ENCODE results near the gene TPM2. TPM values are rescaled to one million over a fixed set of nuclear protein-coding genes. Genes with fewer than 3 reads are reported as not detected.

Gene TPM2
- total and polyA plus RNA-seq, 4 experiments from 2014 or later, result 0.79 to 79.6 (median 72.6) TPM; not detected in 1

DNA sequence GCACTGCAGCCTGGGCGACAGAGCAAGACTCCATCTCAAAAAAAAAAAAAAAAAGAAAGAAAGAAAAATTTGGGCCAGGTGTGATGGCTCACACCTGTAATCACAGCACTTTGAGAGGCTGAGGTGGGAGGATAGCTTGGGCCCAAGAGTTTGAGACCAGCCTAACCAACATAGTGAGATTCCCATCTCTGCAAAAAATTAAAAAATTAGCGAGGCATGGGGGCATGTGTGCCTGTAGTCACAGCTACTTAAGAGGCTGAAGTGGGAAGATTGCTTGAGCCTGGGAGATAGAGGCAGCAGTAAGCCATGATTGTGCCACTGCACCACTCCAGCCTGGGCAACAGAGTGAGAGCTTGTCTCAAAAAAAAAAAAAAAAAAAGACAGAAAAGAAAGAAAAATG lies 36.1 kb downstream of the TPM2 start:
- Mint-ChIP-seq H3K4me1 (peaks cover 32 to 79% (median 49%) of the 10 kb centered on the region in 4 donors), H3K27ac (peak overlapping the region in 6 of 7 donors; percentile 22 to 100 (median 76)), H3K36me3 (peaks cover 2 to 20% of the 10 kb centered on the region in 2 donors), H3K4me3 (no peak overlapping the region), H3K9me3 (peaks cover 0 to 8% (median 4%) of the 10 kb centered on the region in 8 donors), H3K27me3 (peaks cover 2 to 4% of the 10 kb centered on the region in 2 donors)
- peaks cover 52% of the 10 kb centered on the region for H3K4me1 ChIP-seq (ENCODE audit: insufficient read depth, low read length)
- DNase-seq, result no peak
- H3K4me3 ChIP-seq (ENCODE audit: low read length in 2 of 2), result no peak overlapping the region
- intact Hi-C loops (cut with micrococcal nuclease), result no loop called here
- POLR2A ChIA-PET (ENCODE audit: partially characterized antibody), result interaction anchor here (2.0 kb wide), 1 partner anchor 11 kb away, joined by 4 read pairs; the partner anchor contains the start of gene ARHGEF39
- H3K27me3 ChIP-seq (ENCODE audit: insufficient read depth, low read length), result no peaks in the 10 kb centered on the region
- CTCF ChIA-PET (ENCODE audit: partially characterized antibody), result interaction anchor here (2.1 to 19.4 kb wide), 4 partner anchors 38 to 76 kb away, joined by 7 to 339 read pairs (median 197); partner anchors contain the start of genes CD72, CREB3, TLN1 and TPM2
- no peaks in the 10 kb centered on the region for H3K36me3 ChIP-seq (ENCODE audit: insufficient read depth, low read length)
- H3K9me3 ChIP-seq (ENCODE audit: control insufficient read depth in 1 of 2, low read length in 2 of 2), result no peaks in the 10 kb centered on the region
- H3K27ac ChIP-seq (ENCODE audit: low read depth, low read length), result no peak overlapping the region

- Histone ChIP-seq H3K36me3 (ENCODE audit: insufficient read depth, low read length) (no peaks in the 10 kb centered on the region), H3K4me1 (ENCODE audit: insufficient read depth, low read length) (peaks cover 59% of the 10 kb centered on the region), H3K27ac (ENCODE audit: low read depth, low read length) (no peak overlapping the region), H3K9me3 (ENCODE audit: control insufficient read depth in 1 of 2, low read length in 2 of 2) (no peaks in the 10 kb centered on the region), H3K27me3 (ENCODE audit: insufficient read depth, low read length) (no peaks in the 10 kb centered on the region), H3K4me3 (ENCODE audit: low read length in 2 of 2) (no peak overlapping the region)
- ChIA-PET CTCF (ENCODE audit: partially characterized antibody) (interaction anchor here (10.7 to 19.4 kb wide), 3 partner anchors 10 to 77 kb away, joined by 145 to 260 read pairs (median 249); partner anchors contain the start of genes ARHGEF39, CCDC107, CD72 and CREB3), POLR2A (ENCODE audit: partially characterized antibody) (interaction anchor here (2.0 to 9.7 kb wide), 2 partner anchors 12 to 40 kb away, joined by 4 to 159 read pairs; partner anchors contain the start of genes ARHGEF39 and TPM2)
- intact Hi-C loops (cut with micrococcal nuclease), result no loop called here
- peaks cover 0 to 6% (median 2%) of the 10 kb centered on the region in 8 donors for H3K9me3 Mint-ChIP-seq
- H3K27ac Mint-ChIP-seq, result peak overlapping the region in 5 of 7 donors; percentile 51 to 89 (median 53)
- DNase-seq, result no peak
- H3K4me1 Mint-ChIP-seq, result peaks cover 38 to 79% (median 56%) of the 10 kb centered on the region in 4 donors
- H3K4me3 Mint-ChIP-seq, result no peak overlapping the region
- H3K36me3 Mint-ChIP-seq, result peaks cover 5 to 23% of the 10 kb centered on the region in 2 donors
- peaks cover under 1 to 2% of the 10 kb centered on the region in 2 donors for H3K27me3 Mint-ChIP-seq
These were observed 36.9 kb downstream of the TPM2 start for GRCh38 chr9:35652829-35653209.

DNA sequence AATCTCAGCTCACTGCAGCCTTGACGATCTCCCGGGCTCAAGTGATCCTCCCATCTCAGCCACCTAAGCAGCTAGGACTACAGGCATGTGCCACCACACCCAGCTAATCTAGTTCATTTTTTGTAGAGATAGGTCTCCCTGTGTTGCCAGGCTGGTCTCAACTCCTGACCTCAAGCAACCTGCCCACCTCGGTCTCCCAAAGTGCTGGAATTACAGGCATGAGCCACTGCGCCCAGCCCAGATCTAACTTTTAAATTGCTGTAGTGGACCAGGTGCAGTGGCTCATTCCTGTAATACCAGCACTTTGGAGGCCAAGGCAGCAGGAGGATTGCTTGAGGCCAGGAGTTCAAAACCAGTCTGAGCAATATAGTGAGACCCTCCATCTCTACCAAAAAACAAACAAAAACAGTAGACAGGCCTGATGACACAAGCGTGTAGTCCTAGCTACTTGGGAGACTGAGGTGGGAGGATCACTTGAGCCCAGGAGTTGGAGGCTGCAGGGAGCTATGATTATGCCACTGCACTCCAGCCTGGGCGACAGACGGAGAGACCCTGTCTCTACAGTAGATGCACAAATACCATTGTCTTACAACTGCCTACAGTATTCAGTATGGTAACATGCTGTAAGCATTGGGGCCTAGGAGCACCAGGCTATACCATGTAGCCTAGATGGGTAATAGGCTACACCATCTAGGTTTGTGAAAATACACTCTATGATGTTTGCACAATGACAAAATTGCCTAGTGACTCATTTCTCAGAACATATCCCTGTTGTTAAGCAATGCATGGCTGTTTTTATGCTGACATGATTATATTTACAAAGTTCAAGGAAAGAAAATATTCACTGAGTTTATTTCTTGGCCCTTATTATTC lies 37.5 kb downstream of the TPM2 start:
- POLR2A ChIA-PET (ENCODE audit: partially characterized antibody), result interaction anchor here (2.0 to 10.7 kb wide), 5 partner anchors 8 to 48 kb away, joined by 4 to 420 read pairs (median 148); partner anchors contain the start of genes ARHGEF39, CCDC107, CD72 and RMRP
- H3K27me3 Mint-ChIP-seq, result no peaks in the 10 kb centered on the region
- peaks cover 5 to 20% of the 10 kb centered on the region in 2 donors for H3K36me3 Mint-ChIP-seq
- intact Hi-C loops (cut with micrococcal nuclease), result no loop called here
- no peak for DNase-seq
- Histone ChIP-seq H3K9me3 (ENCODE audit: control insufficient read depth in 1 of 2, low read length in 2 of 2) (no peaks in the 10 kb centered on the region), H3K27ac (ENCODE audit: low read depth, low read length) (peak overlapping the region; percentile 29), H3K27me3 (ENCODE audit: insufficient read depth, low read length) (no peaks in the 10 kb centered on the region), H3K4me1 (ENCODE audit: insufficient read depth, low read length) (peaks cover 59% of the 10 kb centered on the region), H3K36me3 (ENCODE audit: insufficient read depth, low read length) (no peaks in the 10 kb centered on the region), H3K4me3 (ENCODE audit: low read length in 2 of 2) (no peak overlapping the region)
- H3K4me3 Mint-ChIP-seq, result peak overlapping the region; percentile 63 to 98 (median 93)
- peaks cover 0 to 2% (median 0%) of the 10 kb centered on the region in 8 donors for H3K9me3 Mint-ChIP-seq
- peaks cover 41 to 79% (median 57%) of the 10 kb centered on the region in 4 donors for H3K4me1 Mint-ChIP-seq
- CTCF ChIA-PET (ENCODE audit: partially characterized antibody), result interaction anchor here (7.9 to 19.4 kb wide), 4 partner anchors 11 to 78 kb away, joined by 145 to 260 read pairs (median 197); partner anchors contain the start of genes ARHGEF39, CCDC107, CD72 and CREB3
- H3K27ac Mint-ChIP-seq, result peak overlapping the region; percentile 78 to 99 (median 96)

GRCh38 chr9:35650341-35651158 lies 39.2 kb downstream of the TPM2 start, which contains the start of gene SIT1:
TSS of gene SIT1 (minus strand) at chr9:35650931. CDS start at chr9:35650853, 78 bp downstream.
- Mint-ChIP-seq H3K9me3 (no peaks in the 10 kb centered on the region), H3K4me1 (peaks cover 31 to 79% (median 49%) of the 10 kb centered on the region in 4 donors), H3K4me3 (peak within 1 kb of the TSS; percentile 93 to 98 (median 94)), H3K36me3 (peaks cover 5 to 25% of the 10 kb centered on the region in 2 donors), H3K27ac (peak within 1 kb of the TSS; percentile 89 to 99 (median 96)), H3K27me3 (no peaks in the 10 kb centered on the region)
- Histone ChIP-seq H3K9me3 (ENCODE audit: control insufficient read depth in 1 of 2, low read length in 2 of 2) (no peaks in the 10 kb centered on the region), H3K27me3 (ENCODE audit: insufficient read depth, low read length) (no peaks in the 10 kb centered on the region), H3K27ac (ENCODE audit: low read depth, low read length) (peak within 1 kb of the TSS; percentile 88), H3K36me3 (ENCODE audit: insufficient read depth, low read length) (no peaks in the 10 kb centered on the region), H3K4me3 (ENCODE audit: low read length in 2 of 2) (peak within 1 kb of the TSS; percentile 78 to 94), H3K4me1 (ENCODE audit: insufficient read depth, low read length) (peaks cover 56% of the 10 kb centered on the region)
- intact Hi-C loops (cut with micrococcal nuclease), result no loop called here
- DNase-seq, result peak; percentile 35 to 59 (median 41)
- POLR2A ChIA-PET (ENCODE audit: partially characterized antibody), result interaction anchor here (1.2 to 10.7 kb wide), 11 partner anchors 10 to 539 kb away, joined by 3 to 420 read pairs (median 27); partner anchors contain the start of genes ARHGEF39, CCDC107, CD72 and CREB3
- CTCF ChIA-PET (ENCODE audit: partially characterized antibody), result interaction anchor here (0.8 to 19.4 kb wide), 8 partner anchors 13 to 451 kb away, joined by 3 to 260 read pairs (median 41); partner anchors contain the start of genes ARHGEF39, CCDC107, CREB3 and RMRP

GRCh38 chr9:35649431-35650340 lies 40.0 kb downstream of the TPM2 start:
- Mint-ChIP-seq H3K9me3 (no peaks in the 10 kb centered on the region), H3K36me3 (peaks cover 5 to 25% of the 10 kb centered on the region in 2 donors), H3K27ac (peak overlapping the region; percentile 89 to 99 (median 96)), H3K27me3 (no peaks in the 10 kb centered on the region), H3K4me3 (peak overlapping the region; percentile 93 to 98 (median 94)), H3K4me1 (peaks cover 29 to 79% (median 49%) of the 10 kb centered on the region in 4 donors)
- ChIA-PET CTCF (ENCODE audit: partially characterized antibody) (interaction anchor here (0.8 to 19.4 kb wide), 10 partner anchors 14 to 452 kb away, joined by 3 to 260 read pairs (median 34); partner anchors contain the start of genes ARHGEF39, CCDC107, CREB3 and RMRP), POLR2A (ENCODE audit: partially characterized antibody) (interaction anchor here (0.7 to 10.7 kb wide), 14 partner anchors 9 to 538 kb away, joined by 3 to 420 read pairs (median 8); partner anchors contain the start of genes ARHGEF39, CCDC107, CD72 and CREB3)
- peak overlapping the region; percentile 78 to 94 for H3K4me3 ChIP-seq (ENCODE audit: low read length in 2 of 2)
- no peaks in the 10 kb centered on the region for H3K9me3 ChIP-seq (ENCODE audit: control insufficient read depth in 1 of 2, low read length in 2 of 2)
- DNase-seq, result peak; percentile 32 to 66 (median 52)
- peaks cover 65% of the 10 kb centered on the region for H3K4me1 ChIP-seq (ENCODE audit: insufficient read depth, low read length)
- peak overlapping the region; percentile 88 for H3K27ac ChIP-seq (ENCODE audit: low read depth, low read length)
- H3K27me3 ChIP-seq (ENCODE audit: insufficient read depth, low read length), result no peaks in the 10 kb centered on the region
- H3K36me3 ChIP-seq (ENCODE audit: insufficient read depth, low read length), result no peaks in the 10 kb centered on the region
- intact Hi-C loops (cut with micrococcal nuclease), result loop anchor here (5.0 kb wide), 1 partner anchor 532 kb away; the partner anchor contains the start of gene ATOSB
